ENCODE results near the gene HCRTR2.
"Not testable (repeated sequence)": the region's sequence is repeated elsewhere in the genome, so short reads cannot be mapped to it uniquely, and the experiment has no call there.

Gene HCRTR2

DNA sequence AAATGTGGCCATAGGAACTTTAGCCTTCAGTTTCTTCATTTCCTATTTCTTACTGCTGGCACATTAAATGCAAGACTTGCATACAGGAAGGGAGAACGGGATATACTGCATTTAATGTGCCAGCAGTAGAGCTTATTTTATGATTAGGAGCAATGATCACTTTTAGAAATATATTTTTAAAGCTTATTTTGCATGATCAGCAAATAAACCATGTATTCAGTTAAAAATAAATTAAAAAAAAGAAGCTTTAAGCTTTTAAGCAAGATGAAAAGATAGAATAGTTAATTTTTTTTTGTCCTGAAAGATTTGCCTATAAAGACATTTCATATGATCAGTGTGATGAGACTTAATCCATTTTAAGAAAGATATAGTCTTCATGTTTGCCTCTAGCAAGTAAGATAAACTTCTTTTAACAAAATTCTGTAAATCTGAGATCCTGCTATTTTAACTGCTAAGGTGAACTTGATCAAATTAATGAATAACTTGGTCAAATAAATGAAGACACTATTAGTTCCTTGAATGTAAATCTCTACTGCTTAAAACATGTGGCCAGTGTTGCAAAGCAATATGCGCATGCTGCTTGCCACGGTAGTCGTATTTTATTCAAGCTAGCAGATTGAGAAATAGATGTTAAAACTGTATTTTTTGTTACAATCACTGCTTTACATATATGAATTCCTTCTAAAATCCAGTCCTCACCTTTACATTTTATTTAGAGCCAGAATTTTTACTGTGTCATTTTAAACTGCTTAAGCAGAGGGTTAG, 36.2 kb upstream of the HCRTR2 start:
- H2AFZ ChIP-seq (ENCODE audit: low read depth) = no peak overlapping the region
- H3K27me3 ChIP-seq (ENCODE audit: insufficient read depth, low read depth) = no peaks in the 10 kb centered on the region
- no peaks in the 10 kb centered on the region for H4K20me1 ChIP-seq (ENCODE audit: insufficient read depth)
- no peaks in the 10 kb centered on the region for H3K36me3 ChIP-seq (ENCODE audit: insufficient read depth)
- no peak overlapping the region for H3K27ac ChIP-seq
- H3K4me2 ChIP-seq = no peak overlapping the region
- H3K4me1 ChIP-seq (ENCODE audit: low read depth, poor library complexity, severe bottlenecking) = no peaks in the 10 kb centered on the region
- no peak overlapping the region for H3K9ac ChIP-seq
- TF ChIP-seq, protein P1, sequence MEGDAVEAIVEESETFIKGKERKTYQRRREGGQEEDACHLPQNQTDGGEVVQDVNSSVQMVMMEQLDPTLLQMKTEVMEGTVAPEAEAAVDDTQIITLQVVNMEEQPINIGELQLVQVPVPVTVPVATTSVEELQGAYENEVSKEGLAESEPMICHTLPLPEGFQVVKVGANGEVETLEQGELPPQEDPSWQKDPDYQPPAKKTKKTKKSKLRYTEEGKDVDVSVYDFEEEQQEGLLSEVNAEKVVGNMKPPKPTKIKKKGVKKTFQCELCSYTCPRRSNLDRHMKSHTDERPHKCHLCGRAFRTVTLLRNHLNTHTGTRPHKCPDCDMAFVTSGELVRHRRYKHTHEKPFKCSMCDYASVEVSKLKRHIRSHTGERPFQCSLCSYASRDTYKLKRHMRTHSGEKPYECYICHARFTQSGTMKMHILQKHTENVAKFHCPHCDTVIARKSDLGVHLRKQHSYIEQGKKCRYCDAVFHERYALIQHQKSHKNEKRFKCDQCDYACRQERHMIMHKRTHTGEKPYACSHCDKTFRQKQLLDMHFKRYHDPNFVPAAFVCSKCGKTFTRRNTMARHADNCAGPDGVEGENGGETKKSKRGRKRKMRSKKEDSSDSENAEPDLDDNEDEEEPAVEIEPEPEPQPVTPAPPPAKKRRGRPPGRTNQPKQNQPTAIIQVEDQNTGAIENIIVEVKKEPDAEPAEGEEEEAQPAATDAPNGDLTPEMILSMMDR (conservative IDR thresholded peaks at IDR 0.05; ENCODE audit: low read depth, low read length) = no peak
- H3K79me2 ChIP-seq (ENCODE audit: insufficient read depth, low read depth) = no peaks in the 10 kb centered on the region
- no peak overlapping the region for H3K4me3 ChIP-seq (IDR thresholded peaks at IDR 0.05; ENCODE audit: insufficient read depth, low read depth, low read length)

DNA sequence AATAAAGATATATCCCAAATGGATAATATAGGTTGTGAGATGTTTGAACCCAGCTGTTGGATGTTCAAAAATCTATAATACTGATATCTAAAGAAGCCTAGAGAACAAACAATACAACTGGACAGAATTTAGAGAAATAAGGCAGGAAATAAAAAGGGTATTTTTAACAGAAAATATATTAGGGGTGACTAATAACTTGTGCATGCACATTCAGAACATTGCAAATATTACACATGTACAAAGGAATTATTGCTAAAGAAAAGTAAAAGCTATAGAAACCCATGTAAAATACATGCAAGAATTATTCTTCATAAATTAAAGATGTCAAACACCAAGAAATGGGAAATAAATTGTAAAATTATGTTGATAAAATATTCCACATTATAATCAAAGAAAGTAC, 32.7 kb upstream of the HCRTR2 start:
- Histone ChIP-seq H3K79me2 (ENCODE audit: insufficient read depth, low read depth) (no peaks in the 10 kb centered on the region), H3K4me2 (no peak overlapping the region), H2AFZ (ENCODE audit: low read depth) (no peak overlapping the region), H3K4me3 (IDR thresholded peaks at IDR 0.05; ENCODE audit: insufficient read depth, low read depth, low read length) (no peak overlapping the region), H3K36me3 (ENCODE audit: insufficient read depth) (no peaks in the 10 kb centered on the region), H3K27ac (no peak overlapping the region), H3K4me1 (ENCODE audit: low read depth, poor library complexity, severe bottlenecking) (no peaks in the 10 kb centered on the region), H4K20me1 (ENCODE audit: insufficient read depth) (no peaks in the 10 kb centered on the region), H3K9ac (no peak overlapping the region), H3K27me3 (ENCODE audit: insufficient read depth, low read depth) (no peaks in the 10 kb centered on the region)
- TF ChIP-seq, protein P1 (conservative IDR thresholded peaks at IDR 0.05; ENCODE audit: low read depth, low read length) = no peak

DNA sequence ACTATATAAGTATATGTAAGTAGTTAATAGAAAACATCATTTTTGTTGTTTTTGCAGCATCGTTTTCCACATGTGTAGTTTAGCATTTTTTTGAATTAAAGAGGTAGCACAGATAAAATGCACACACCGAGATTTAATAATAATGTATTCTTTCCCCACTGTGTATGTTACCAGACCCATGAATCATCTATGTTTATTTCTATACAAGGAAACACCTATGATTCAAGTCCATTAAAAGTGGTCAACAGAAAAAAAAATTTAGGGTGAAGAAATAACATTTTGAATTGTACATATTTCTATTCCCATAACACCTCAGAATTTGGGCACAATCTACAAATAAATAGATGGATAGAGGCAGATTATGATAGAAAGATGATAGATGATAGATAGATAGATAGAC, 31.7 kb upstream of the HCRTR2 start:
- TF ChIP-seq, protein P1 (conservative IDR thresholded peaks at IDR 0.05; ENCODE audit: low read depth, low read length) = no peak
- H4K20me1 ChIP-seq (ENCODE audit: insufficient read depth) = no peaks in the 10 kb centered on the region
- H3K27me3 ChIP-seq (ENCODE audit: insufficient read depth, low read depth) = no peaks in the 10 kb centered on the region
- H3K79me2 ChIP-seq (ENCODE audit: insufficient read depth, low read depth) = no peaks in the 10 kb centered on the region
- no peaks in the 10 kb centered on the region for H3K36me3 ChIP-seq (ENCODE audit: insufficient read depth)
- no peak overlapping the region for H3K4me3 ChIP-seq (IDR thresholded peaks at IDR 0.05; ENCODE audit: insufficient read depth, low read depth, low read length)
- no peaks in the 10 kb centered on the region for H3K4me1 ChIP-seq (ENCODE audit: low read depth, poor library complexity, severe bottlenecking)
- H2AFZ ChIP-seq (ENCODE audit: low read depth) = no peak overlapping the region
- no peak overlapping the region for H3K27ac ChIP-seq
- no peak overlapping the region for H3K4me2 ChIP-seq
- no peak overlapping the region for H3K9ac ChIP-seq

DNA sequence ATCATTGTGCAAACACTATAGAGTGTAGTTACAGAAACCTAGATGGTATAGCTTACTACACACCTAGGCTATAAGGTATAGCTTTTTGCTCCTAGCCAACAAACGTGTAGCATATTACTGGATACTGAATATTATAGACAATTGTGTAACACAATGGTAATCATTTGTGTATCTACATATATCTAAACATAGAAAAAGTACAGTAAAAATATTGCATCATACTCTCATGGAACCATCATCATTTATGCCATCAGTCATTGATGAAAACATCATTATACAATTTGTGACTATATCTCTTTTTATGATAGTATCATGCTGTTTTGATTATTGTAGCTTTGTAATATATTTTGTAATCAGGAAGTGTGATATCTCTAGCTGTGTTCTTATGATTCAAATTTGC, 21.0 kb upstream of the HCRTR2 start:
- Histone ChIP-seq H3K4me2 (no peak overlapping the region), H3K27ac (no peak overlapping the region), H3K27me3 (ENCODE audit: insufficient read depth, low read depth) (no peaks in the 10 kb centered on the region), H3K4me1 (ENCODE audit: low read depth, poor library complexity, severe bottlenecking) (no peaks in the 10 kb centered on the region), H3K36me3 (ENCODE audit: insufficient read depth) (no peaks in the 10 kb centered on the region), H2AFZ (ENCODE audit: low read depth) (no peak overlapping the region), H3K79me2 (ENCODE audit: insufficient read depth, low read depth) (no peaks in the 10 kb centered on the region), H3K4me3 (IDR thresholded peaks at IDR 0.05; ENCODE audit: insufficient read depth, low read depth, low read length) (no peak overlapping the region), H4K20me1 (ENCODE audit: insufficient read depth) (no peaks in the 10 kb centered on the region), H3K9ac (no peak overlapping the region)
- TF ChIP-seq, protein P1 (conservative IDR thresholded peaks at IDR 0.05; ENCODE audit: low read depth, low read length) = no peak

DNA sequence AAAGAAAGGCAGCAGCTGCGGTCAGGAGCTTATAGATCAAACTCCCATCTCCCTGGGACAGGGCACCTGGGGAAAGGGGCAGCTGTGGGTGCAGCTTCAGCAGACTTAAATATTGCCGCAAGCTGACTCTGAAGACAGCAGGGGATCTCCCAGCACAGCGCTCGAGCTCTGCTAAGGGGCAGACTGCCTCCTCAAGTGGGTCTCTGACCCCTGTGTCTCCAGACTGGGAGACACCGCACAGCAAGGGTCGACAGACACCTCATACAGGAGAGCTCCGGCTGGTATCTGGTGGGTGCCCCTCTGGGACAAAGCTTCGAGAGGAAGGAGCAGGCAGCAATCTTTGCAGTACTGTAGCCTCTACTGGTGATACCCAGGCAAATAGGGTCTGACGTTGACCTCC, 15.5 kb upstream of the HCRTR2 start:
- H3K4me2 ChIP-seq; H3K79me2 ChIP-seq (ENCODE audit: insufficient read depth, low read depth); H3K27me3 ChIP-seq (ENCODE audit: insufficient read depth, low read depth); H4K20me1 ChIP-seq (ENCODE audit: insufficient read depth); H3K9ac ChIP-seq; H3K4me3 ChIP-seq (IDR thresholded peaks at IDR 0.05; ENCODE audit: insufficient read depth, low read depth, low read length); H3K4me1 ChIP-seq (ENCODE audit: low read depth, poor library complexity, severe bottlenecking); H3K36me3 ChIP-seq (ENCODE audit: insufficient read depth); H3K27ac ChIP-seq; H2AFZ ChIP-seq (ENCODE audit: low read depth): not testable (repeated sequence)

Data from KMS-11 (cell line).